HUES6 (cell line): ENCODE data around the gene TSEN15.

Source experiments
- H3K27ac ChIP-seq: 2 replicates; pipeline ENCODE4 v1.7.0; 2013; ENCODE audit warnings: low read depth, mild to moderate bottlenecking, low read length, inconsistent platforms
- H3K27me3 ChIP-seq: 2 replicates; pipeline ENCODE4 v1.6.1; 2013; ENCODE audit warnings: low read length; ENCODE audit not compliant: control insufficient read depth, insufficient read depth
- H3K36me3 ChIP-seq: 2 replicates; pipeline ENCODE4 v1.6.1; 2013; ENCODE audit warnings: low read length; ENCODE audit not compliant: control insufficient read depth, insufficient read depth
- H3K4me1 ChIP-seq: 2 replicates; pipeline ENCODE4 v1.6.1; 2013; ENCODE audit warnings: low read length; ENCODE audit not compliant: control insufficient read depth, insufficient read depth
- H3K4me3 ChIP-seq: 2 replicates; pipeline ENCODE4 v1.5.1; 2013; ENCODE audit warnings: low read depth, low read length
- H3K9ac ChIP-seq: one replicate; pipeline ENCODE4 v1.6.1; 2013; ENCODE audit warnings: mild to moderate bottlenecking, low read length
- H3K9me3 ChIP-seq: 2 replicates; pipeline ENCODE4 v1.6.1; 2013; ENCODE audit warnings: low read depth, low read length; ENCODE audit not compliant: control insufficient read depth, insufficient read depth

Gene TSEN15

GRCh38 chr1:184051485-184052193, at the start of gene TSEN15:
Gene TSEN15 (plus strand): TSS chr1:184051730. CDS start chr1:184051756, 26 bp downstream.
- no peaks in the 10 kb centered on the region for H3K27me3 ChIP-seq
- H3K4me3 ChIP-seq = peak within 1 kb of the TSS; percentile 93
- peaks cover 16% of the 10 kb centered on the region for H3K36me3 ChIP-seq
- H3K9me3 ChIP-seq = peaks cover 2% of the 10 kb centered on the region; the same call in 1 of the 2 replicates
- peak within 1 kb of the TSS; percentile 97 for H3K9ac ChIP-seq
- H3K4me1 ChIP-seq = peaks cover 48% of the 10 kb centered on the region
- peak within 1 kb of the TSS; percentile 97 for H3K27ac ChIP-seq

- no peaks in the 10 kb centered on the region for H3K27me3 ChIP-seq
- H3K4me1 ChIP-seq = peaks cover 8% of the 10 kb centered on the region; the same call in 1 of the 2 replicates
- no peak overlapping the region for H3K4me3 ChIP-seq
- H3K36me3 ChIP-seq = no peaks in the 10 kb centered on the region
- H3K27ac ChIP-seq = no peak overlapping the region
- no peak overlapping the region for H3K9ac ChIP-seq
- H3K9me3 ChIP-seq = no peaks in the 10 kb centered on the region
Observed at GRCh38 chr1:184002071-184002470, 49.5 kb upstream of the TSEN15 start.

GRCh38 chr1:184004935-184005334, 46.6 kb upstream of the TSEN15 start:
- no peaks in the 10 kb centered on the region for H3K9me3 ChIP-seq
- no peaks in the 10 kb centered on the region for H3K36me3 ChIP-seq
- H3K27ac ChIP-seq = no peak overlapping the region
- H3K9ac ChIP-seq = no peak overlapping the region
- H3K27me3 ChIP-seq = no peaks in the 10 kb centered on the region
- no peak overlapping the region for H3K4me3 ChIP-seq
- peaks cover 8% of the 10 kb centered on the region; the same call in 1 of the 2 replicates for H3K4me1 ChIP-seq

GRCh38 chr1:184005506-184005905, 46.0 kb upstream of the TSEN15 start:
- Histone ChIP-seq H3K4me3 (no peak overlapping the region), H3K27ac (no peak overlapping the region), H3K36me3 (no peaks in the 10 kb centered on the region), H3K9ac (no peak overlapping the region), H3K4me1 (peaks cover 10% of the 10 kb centered on the region; the same call in 1 of the 2 replicates), H3K9me3 (no peaks in the 10 kb centered on the region), H3K27me3 (no peaks in the 10 kb centered on the region)

- Histone ChIP-seq H3K27ac (no peak overlapping the region), H3K4me1 (0 out of 2 replicates have a peak, but pooled peaks cover 3% of the 10 kb centered on the region), H3K9me3 (peaks cover 10% of the 10 kb centered on the region; the same call in 1 of the 2 replicates), H3K9ac (no peak overlapping the region), H3K36me3 (no peaks in the 10 kb centered on the region), H3K27me3 (no peaks in the 10 kb centered on the region), H3K4me3 (no peak overlapping the region)
Observed at GRCh38 chr1:184010788-184011187, 40.7 kb upstream of the TSEN15 start.

GRCh38 chr1:184012187-184012586, 39.3 kb upstream of the TSEN15 start:
- H3K9ac ChIP-seq = no peak overlapping the region
- H3K4me3 ChIP-seq = no peak overlapping the region
- H3K9me3 ChIP-seq = peaks cover 10% of the 10 kb centered on the region; the same call in 1 of the 2 replicates
- H3K36me3 ChIP-seq = no peaks in the 10 kb centered on the region
- 0 out of 2 replicates have a peak, but pooled peaks cover 3% of the 10 kb centered on the region for H3K4me1 ChIP-seq
- H3K27ac ChIP-seq = no peak overlapping the region
- H3K27me3 ChIP-seq = no peaks in the 10 kb centered on the region

GRCh38 chr1:184014271-184014670, 37.3 kb upstream of the TSEN15 start:
- H3K4me3 ChIP-seq = no peak overlapping the region
- no peak overlapping the region for H3K9ac ChIP-seq
- H3K36me3 ChIP-seq = no peaks in the 10 kb centered on the region
- no peaks in the 10 kb centered on the region for H3K27me3 ChIP-seq
- H3K27ac ChIP-seq = no peak overlapping the region
- H3K4me1 ChIP-seq = peaks cover 11% of the 10 kb centered on the region; the same call in 1 of the 2 replicates
- H3K9me3 ChIP-seq = peaks cover 10% of the 10 kb centered on the region; the same call in 1 of the 2 replicates

GRCh38 chr1:184016169-184016568, 35.4 kb upstream of the TSEN15 start:
- Histone ChIP-seq H3K27ac (no peak overlapping the region), H3K36me3 (no peaks in the 10 kb centered on the region), H3K4me3 (no peak overlapping the region), H3K4me1 (peaks cover 8% of the 10 kb centered on the region; the same call in 1 of the 2 replicates), H3K27me3 (no peaks in the 10 kb centered on the region), H3K9ac (no peak overlapping the region), H3K9me3 (peaks cover 8% of the 10 kb centered on the region; the same call in 1 of the 2 replicates)

- Histone ChIP-seq H3K9me3 (no peaks in the 10 kb centered on the region), H3K27ac (no peak overlapping the region), H3K4me3 (no peak overlapping the region), H3K36me3 (no peaks in the 10 kb centered on the region), H3K9ac (no peak overlapping the region), H3K27me3 (no peaks in the 10 kb centered on the region), H3K4me1 (peaks cover 8% of the 10 kb centered on the region; the same call in 1 of the 2 replicates)
Observed at GRCh38 chr1:184017306-184017705, 34.2 kb upstream of the TSEN15 start.

- H3K27ac ChIP-seq = no peak overlapping the region
- H3K9me3 ChIP-seq = no peaks in the 10 kb centered on the region
Observed at GRCh38 chr1:184018622-184019021, 32.9 kb upstream of the TSEN15 start.

GRCh38 chr1:184019069-184019468, 32.5 kb upstream of the TSEN15 start:
- Histone ChIP-seq H3K4me1 (peaks cover 17% of the 10 kb centered on the region), H3K9ac (no peak overlapping the region), H3K27ac (no peak overlapping the region), H3K9me3 (no peaks in the 10 kb centered on the region), H3K36me3 (no peaks in the 10 kb centered on the region), H3K4me3 (no peak overlapping the region), H3K27me3 (no peaks in the 10 kb centered on the region)

More at GRCh38 chr1:184018622-184019021, 32.9 kb upstream of the TSEN15 start:
- H3K9ac ChIP-seq = no peak overlapping the region
- no peaks in the 10 kb centered on the region for H3K27me3 ChIP-seq
- H3K4me3 ChIP-seq = no peak overlapping the region
- no peaks in the 10 kb centered on the region for H3K36me3 ChIP-seq
- H3K4me1 ChIP-seq = peaks cover 17% of the 10 kb centered on the region
